Stimulated activated CD8-positive, alpha-beta memory T cell treated with anti-CD3 and anti-CD28 coated beads, Interleukin-7, amount 100 ng/mL, for 4 hours (primary cell): ENCODE measurements around the gene DPP10.
"Not testable (repeated sequence)": the region's sequence is repeated elsewhere in the genome, so short reads cannot be mapped to it uniquely, and the experiment has no call there.

Experiments used
- DNase-seq, 2 donors: peaks; one replicate each; pipeline ENCODE4 v3.0.0-alpha.2; 2020; ENCODE audit warnings: low read depth in 2 of 2

Gene DPP10

GRCh38 chr2:114962532-114962931 lies 520.1 kb downstream of the DPP10 start:
- DNase-seq: no peak

- no peak for DNase-seq
Measured at GRCh38 chr2:114968748-114969400, 526.4 kb downstream of the DPP10 start.

GRCh38 chr2:115004321-115004720 lies 561.9 kb downstream of the DPP10 start:
- DNase-seq: not testable (repeated sequence)

- no peak for DNase-seq
Measured at GRCh38 chr2:115011721-115012120, 569.3 kb downstream of the DPP10 start.

- DNase-seq: not testable (repeated sequence)
Measured at GRCh38 chr2:115022013-115022412, 579.6 kb downstream of the DPP10 start.

GRCh38 chr2:115034801-115035200 lies 592.4 kb downstream of the DPP10 start:
- DNase-seq: no peak

- no peak for DNase-seq
Measured at GRCh38 chr2:115036818-115037217, 594.4 kb downstream of the DPP10 start.

- no peak for DNase-seq
Measured at GRCh38 chr2:115057473-115057872, 615.0 kb downstream of the DPP10 start.

- DNase-seq: no peak
Measured at GRCh38 chr2:115070002-115070401, 627.6 kb downstream of the DPP10 start.

GRCh38 chr2:115071534-115071933 lies 629.1 kb downstream of the DPP10 start:
- no peak for DNase-seq

GRCh38 chr2:115075800-115076199 lies 633.4 kb downstream of the DPP10 start:
- no peak for DNase-seq

GRCh38 chr2:115077626-115078025 lies 635.2 kb downstream of the DPP10 start:
- no peak for DNase-seq

GRCh38 chr2:115083225-115083624 lies 640.8 kb downstream of the DPP10 start:
- no peak for DNase-seq

GRCh38 chr2:115083711-115084110 lies 641.3 kb downstream of the DPP10 start:
- no peak for DNase-seq

- DNase-seq: no peak
Measured at GRCh38 chr2:115084446-115084845, 642.0 kb downstream of the DPP10 start.

GRCh38 chr2:115086051-115086620 lies 643.7 kb downstream of the DPP10 start:
- not testable (repeated sequence) for DNase-seq

GRCh38 chr2:115094441-115094840 lies 652.0 kb downstream of the DPP10 start:
- no peak for DNase-seq

- no peak for DNase-seq
Measured at GRCh38 chr2:115105966-115106365, 663.5 kb downstream of the DPP10 start.

GRCh38 chr2:115115135-115115534 lies 672.7 kb downstream of the DPP10 start:
- DNase-seq: no peak

GRCh38 chr2:115118306-115118705 lies 675.9 kb downstream of the DPP10 start:
- DNase-seq: no peak

- DNase-seq: no peak
Measured at GRCh38 chr2:115119086-115119485, 676.6 kb downstream of the DPP10 start.

GRCh38 chr2:115122701-115123100 lies 680.3 kb downstream of the DPP10 start:
- no peak for DNase-seq

GRCh38 chr2:115124817-115125216 lies 682.4 kb downstream of the DPP10 start:
- DNase-seq: no peak

GRCh38 chr2:115129536-115129935 lies 687.1 kb downstream of the DPP10 start:
- DNase-seq: no peak
